GM06990 (cell line): ENCODE measurements around the gene LMBRD2.
A peak's percentile ranks its signal among the peaks of the same experiment; 100 is the strongest.

Source experiments
- DNase-seq: peaks from one replicate; pipeline ENCODE4 v3.0.0-alpha.2; 2011; ENCODE audit not compliant: insufficient read length; ENCODE audit errors: extremely low read depth
- H3K27me3 ChIP-seq: replicated peaks from 2 replicates; pipeline ENCODE4 v1.6.0; 2011; ENCODE audit warnings: low read length; ENCODE audit not compliant: control insufficient read depth, insufficient read depth
- H3K36me3 ChIP-seq: 2 replicates; pipeline ENCODE4 v1.5.1; 2011; ENCODE audit warnings: low read length; ENCODE audit not compliant: control insufficient read depth, insufficient read depth
- H3K4me3 ChIP-seq: replicated peaks from 2 replicates; pipeline ENCODE4 v1.5.1; 2011; ENCODE audit warnings: low read depth, mild to moderate bottlenecking, control low read depth, low read length
- CTCF ChIP-seq: IDR thresholded peaks from 2 replicates; pipeline ENCODE4 v1.5.1; 2011; ENCODE audit warnings: low read length, control low read depth, mild to moderate bottlenecking, inconsistent platforms; ENCODE audit not compliant: insufficient read depth, poor library complexity, severe bottlenecking

The LMBRD2 gene

GRCh38 chr5:36156619-36157018, 4.9 kb upstream of the LMBRD2 start:
- Histone ChIP-seq H3K27me3 (no peaks in the 10 kb centered on the region), H3K36me3 (peaks cover 9% of the 10 kb centered on the region), H3K4me3 (no peak overlapping the region)
- no peak for TF ChIP-seq CTCF
- DNase-seq, result no peak

GRCh38 chr5:36156121-36156601, 4.5 kb upstream of the LMBRD2 start:
- no peak for TF ChIP-seq CTCF
- DNase-seq, result no peak
- H3K4me3 ChIP-seq, result no peak overlapping the region
- no peaks in the 10 kb centered on the region for H3K27me3 ChIP-seq
- peaks cover 9% of the 10 kb centered on the region for H3K36me3 ChIP-seq

GRCh38 chr5:36155291-36155690, 3.6 kb upstream of the LMBRD2 start:
- Histone ChIP-seq H3K36me3 (peaks cover 5% of the 10 kb centered on the region), H3K4me3 (no peak overlapping the region), H3K27me3 (no peaks in the 10 kb centered on the region)
- no peak for DNase-seq
- no peak for TF ChIP-seq CTCF

- H3K4me3 ChIP-seq, result no peak overlapping the region; the same call in 1 of the 2 replicates
- peaks cover 2% of the 10 kb centered on the region; the same call in 1 of the 2 replicates for H3K36me3 ChIP-seq
- TF ChIP-seq CTCF, result no peak
- no peaks in the 10 kb centered on the region for H3K27me3 ChIP-seq
- no peak for DNase-seq
These were observed 2.0 kb upstream of the LMBRD2 start for GRCh38 chr5:36153726-36154125.

GRCh38 chr5:36153298-36153677, 1.6 kb upstream of the LMBRD2 start:
- no peak for DNase-seq
- H3K36me3 ChIP-seq, result peaks cover 2% of the 10 kb centered on the region; the same call in 1 of the 2 replicates
- H3K4me3 ChIP-seq, result peak overlapping the region; percentile 69
- no peaks in the 10 kb centered on the region for H3K27me3 ChIP-seq
- no peak for TF ChIP-seq CTCF
